ENCODE data around the gene SWAP70. TPM values are rescaled to one million over a fixed set of nuclear protein-coding genes. Genes with fewer than 3 reads are reported as not detected.

Gene SWAP70
- total RNA-seq, 2 experiments from 2014 or later: 8.9 to 9.6 TPM

- Mint-ChIP-seq H3K36me3 (ENCODE audit: low read depth) (peaks cover 14% of the 10 kb centered on the region), H3K27ac (no peak overlapping the region), H3K27me3 (no peaks in the 10 kb centered on the region), H3K4me3 (no peak overlapping the region), H3K4me1 (ENCODE audit: low read depth) (no peaks in the 10 kb centered on the region), H3K9me3 (peaks cover 9% of the 10 kb centered on the region)
- intact Hi-C loops (cut with micrococcal nuclease): no loop called here
- ATAC-seq (no peak), DNase-seq (no peak)
- ChIA-PET POLR2A (interaction anchor here (1.4 kb wide), 1 partner anchor 50 kb away, joined by 3 read pairs; no protein-coding TSS in a partner anchor), CTCF (interaction anchor here (0.9 to 5.0 kb wide), 2 partner anchors 11 to 17 kb away, joined by 3 to 21 read pairs; no protein-coding TSS in a partner anchor)
- no peak for TF ChIP-seq CTCF (IDR thresholded peaks at IDR 0.05)
These were observed 67.4 kb downstream of the SWAP70 start for GRCh38 chr11:9731256-9731655.

GRCh38 chr11:9732453-9732852 is 68.6 kb downstream of the SWAP70 start:
- H3K4me1 Mint-ChIP-seq (ENCODE audit: low read depth): no peaks in the 10 kb centered on the region
- ATAC-seq (no peak), DNase-seq (no peak)
- H3K27ac Mint-ChIP-seq: no peak overlapping the region
- TF ChIP-seq CTCF (IDR thresholded peaks at IDR 0.05): no peak
- H3K9me3 Mint-ChIP-seq: peaks cover 15% of the 10 kb centered on the region
- POLR2A ChIA-PET: no interaction called here
- intact Hi-C loops (cut with micrococcal nuclease): no loop called here
- peaks cover 20% of the 10 kb centered on the region for H3K36me3 Mint-ChIP-seq (ENCODE audit: low read depth)
- H3K27me3 Mint-ChIP-seq: no peaks in the 10 kb centered on the region
- H3K4me3 Mint-ChIP-seq: no peak overlapping the region
- CTCF ChIA-PET: interaction anchor here (0.7 to 5.0 kb wide), 4 partner anchors 12 to 197 kb away, joined by 3 to 21 read pairs (median 4); no protein-coding TSS in a partner anchor

GRCh38 chr11:9733212-9733611 is 69.3 kb downstream of the SWAP70 start:
- no peak for ATAC-seq
- POLR2A ChIA-PET: no interaction called here
- H3K9me3 Mint-ChIP-seq: peaks cover 15% of the 10 kb centered on the region
- H3K36me3 Mint-ChIP-seq (ENCODE audit: low read depth): peaks cover 20% of the 10 kb centered on the region
- no peaks in the 10 kb centered on the region for H3K27me3 Mint-ChIP-seq
- CTCF ChIA-PET: interaction anchor here (0.7 to 5.0 kb wide), 5 partner anchors 13 to 198 kb away, joined by 3 to 21 read pairs (median 4); no protein-coding TSS in a partner anchor
- no peak for DNase-seq
- intact Hi-C loops (cut with micrococcal nuclease): no loop called here
- no peak overlapping the region for H3K4me3 Mint-ChIP-seq
- TF ChIP-seq CTCF (IDR thresholded peaks at IDR 0.05): no peak
- no peaks in the 10 kb centered on the region for H3K4me1 Mint-ChIP-seq (ENCODE audit: low read depth)
- no peak overlapping the region for H3K27ac Mint-ChIP-seq

- H3K27me3 Mint-ChIP-seq: no peaks in the 10 kb centered on the region
- H3K4me3 Mint-ChIP-seq: no peak overlapping the region
- intact Hi-C loops (cut with micrococcal nuclease): no loop called here
- TF ChIP-seq CTCF (IDR thresholded peaks at IDR 0.05): no peak
- peaks cover 15% of the 10 kb centered on the region for H3K9me3 Mint-ChIP-seq
- DNase-seq (no peak), ATAC-seq (no peak)
- CTCF ChIA-PET: no interaction called here
- no peak overlapping the region for H3K27ac Mint-ChIP-seq
- peaks cover 20% of the 10 kb centered on the region for H3K36me3 Mint-ChIP-seq (ENCODE audit: low read depth)
- H3K4me1 Mint-ChIP-seq (ENCODE audit: low read depth): peaks cover 2% of the 10 kb centered on the region
- POLR2A ChIA-PET: no interaction called here
These were observed 71.4 kb downstream of the SWAP70 start for GRCh38 chr11:9735236-9735635.

- H3K9me3 Mint-ChIP-seq: peaks cover 15% of the 10 kb centered on the region
- POLR2A ChIA-PET: no interaction called here
- H3K27ac Mint-ChIP-seq: no peak overlapping the region
- no peak overlapping the region for H3K4me3 Mint-ChIP-seq
- DNase-seq (no peak), ATAC-seq (no peak)
- no peaks in the 10 kb centered on the region for H3K27me3 Mint-ChIP-seq
- CTCF ChIA-PET: interaction anchor here (2.5 to 3.1 kb wide), 2 partner anchors 12 to 201 kb away, joined by 13 to 18 read pairs; no protein-coding TSS in a partner anchor
- H3K4me1 Mint-ChIP-seq (ENCODE audit: low read depth): peaks cover 2% of the 10 kb centered on the region
- TF ChIP-seq CTCF (IDR thresholded peaks at IDR 0.05): no peak
- H3K36me3 Mint-ChIP-seq (ENCODE audit: low read depth): peaks cover 22% of the 10 kb centered on the region
- intact Hi-C loops (cut with micrococcal nuclease): no loop called here
These were observed 72.0 kb downstream of the SWAP70 start for GRCh38 chr11:9735919-9736318.

Measured in activated CD8-positive, alpha-beta T cell treated with anti-CD3 and anti-CD28 coated beads for 36 hours (primary cell).